ENCODE measurements around the gene BLCAP. TPM values are rescaled to one million over a fixed set of nuclear protein-coding genes. Genes with fewer than 3 reads are reported as not detected.

The BLCAP gene
- total and polyA plus RNA-seq, 2 donors (not counting 3 experiments of a cell fraction or from before 2014, with no cell fraction given): 90.3 to 196 TPM

DNA sequence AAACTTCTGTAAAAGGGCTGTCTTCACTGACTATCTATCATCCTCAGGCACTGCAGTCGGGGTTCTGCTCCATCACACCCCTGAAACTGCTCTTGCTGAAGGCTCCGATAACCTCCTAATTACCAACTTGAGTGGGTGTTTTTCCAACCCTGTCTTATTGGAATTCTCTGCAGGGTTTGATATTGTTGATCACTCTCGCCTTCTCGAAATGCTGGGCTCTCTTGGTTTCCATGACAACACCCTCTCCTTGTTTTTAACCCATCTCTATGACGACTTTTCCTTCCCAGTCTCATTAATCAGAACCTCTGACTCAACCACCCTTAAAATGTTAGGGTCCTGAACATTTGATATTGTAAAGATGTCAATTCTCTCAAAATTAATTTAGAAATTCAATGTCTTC, 46.1 kb downstream of the BLCAP start:
- no peak overlapping the region for H3K9ac ChIP-seq (replicated peaks; ENCODE audit: extremely low read depth, insufficient read depth, low read length)
- H3K4me1 ChIP-seq (ENCODE audit: control insufficient read depth, extremely low read depth, insufficient read depth, low read length): peaks cover 2% of the 10 kb centered on the region
- ChIA-PET POLR2A (no interaction called here), CTCF (no interaction called here)
- no peak overlapping the region for H3K27ac ChIP-seq (ENCODE audit: insufficient read depth, low read depth, low read length)
- dilution Hi-C loops (cut with MboI; ENCODE audit: extremely low pct_ligation_motif_present, low sequenced_read_pairs): no loop called here
- no peaks in the 10 kb centered on the region for H4K20me1 ChIP-seq (replicated peaks; ENCODE audit: control insufficient read depth, extremely low read depth, insufficient read depth, low read length)
- intact Hi-C loops (cut with micrococcal nuclease): no loop called here
- H3K27me3 ChIP-seq (ENCODE audit: control insufficient read depth in 2 of 2, insufficient read depth in 2 of 2, low read length in 2 of 2): peaks cover 11 to 21% of the 10 kb centered on the region in 2 experiments
- H3K9me1 ChIP-seq (replicated peaks; ENCODE audit: control insufficient read depth, extremely low read depth, insufficient read depth, low read length): no peaks in the 10 kb centered on the region
- BruUV-seq (replicated peaks): no TSS peak
- no peaks in the 10 kb centered on the region for H3K79me2 ChIP-seq (ENCODE audit: control insufficient read depth, insufficient read depth, low read length)
- TF ChIP-seq, protein P1, sequence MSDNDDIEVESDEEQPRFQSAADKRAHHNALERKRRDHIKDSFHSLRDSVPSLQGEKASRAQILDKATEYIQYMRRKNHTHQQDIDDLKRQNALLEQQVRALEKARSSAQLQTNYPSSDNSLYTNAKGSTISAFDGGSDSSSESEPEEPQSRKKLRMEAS (IDR thresholded peaks at IDR 0.05; ENCODE audit: insufficient read depth, insufficient read length): no peak
- TF ChIP-seq MYC (IDR thresholded peaks at IDR 0.05; ENCODE audit: low read depth, low read length): no peak
- TF ChIP-seq EZH2 (IDR thresholded peaks at IDR 0.05; ENCODE audit: borderline replicate concordance, low read depth, low read length, severe bottlenecking): no peak
- TF ChIP-seq GATA2 (IDR thresholded peaks at IDR 0.05; ENCODE audit: insufficient read depth, insufficient read length, low read depth, low read length): no peak
- TF ChIP-seq JUN (IDR thresholded peaks at IDR 0.05; ENCODE audit: borderline replicate concordance, insufficient read depth, insufficient read length, low read depth): no peak
- FAIRE-seq (no peak), DNase-seq (ENCODE audit: low read depth, low spot score) (no peak)
- no peak overlapping the region for H2AFZ ChIP-seq (ENCODE audit: low read depth, low read length)
- H3K4me3 ChIP-seq (replicated peaks in 1 of 3; ENCODE audit: insufficient read depth in 1 of 3, low read depth in 1 of 3, low read length in 3 of 3): no peak overlapping the region
- no peak overlapping the region for H3K4me2 ChIP-seq (ENCODE audit: insufficient read depth, low read length)
- H3K36me3 ChIP-seq (ENCODE audit: control insufficient read depth in 2 of 2, extremely low read depth in 1 of 2, insufficient read depth in 2 of 2, low read length in 2 of 2): no peaks in the 10 kb centered on the region
- H3K9me3 ChIP-seq (replicated peaks; ENCODE audit: control insufficient read depth, insufficient read depth, low read length): no peaks in the 10 kb centered on the region

DNA sequence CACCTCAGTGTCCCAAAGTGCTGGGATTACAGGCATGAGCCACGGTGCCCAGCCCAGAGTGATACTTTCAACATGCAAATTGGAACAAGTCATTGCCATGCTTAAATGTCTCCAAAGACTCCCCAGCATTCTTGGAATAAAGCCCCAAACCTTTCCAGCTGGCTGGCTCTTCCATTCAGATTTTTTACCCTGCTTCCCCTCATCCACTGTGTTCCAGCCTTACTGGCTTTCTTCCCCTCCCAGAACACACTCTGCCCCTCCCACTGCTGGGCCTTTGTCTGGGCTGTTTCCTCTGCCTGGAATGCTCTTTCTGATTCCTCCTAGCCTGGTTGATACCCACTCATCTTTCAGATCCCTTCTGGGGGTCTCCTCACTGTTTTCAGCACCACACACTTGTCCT, 46.8 kb downstream of the BLCAP start:
- ChIA-PET POLR2A (no interaction called here), CTCF (no interaction called here)
- TF ChIP-seq GATA2 (IDR thresholded peaks at IDR 0.05; ENCODE audit: insufficient read depth, insufficient read length, low read depth, low read length) (no peak), POLR2AphosphoS5 (IDR thresholded peaks at IDR 0.05; ENCODE audit: insufficient read depth, low read depth, low read length) (no peak)
- dilution Hi-C loops (cut with MboI; ENCODE audit: extremely low pct_ligation_motif_present, low sequenced_read_pairs) (no loop called here), intact Hi-C loops (cut with micrococcal nuclease) (no loop called here)
- no peak for DNase-seq (ENCODE audit: low read depth, low spot score)
- no peak overlapping the region for H2AFZ ChIP-seq (ENCODE audit: low read depth, low read length)
- no TSS peak for BruUV-seq (replicated peaks)
- H3K9me3 ChIP-seq (replicated peaks; ENCODE audit: control insufficient read depth, insufficient read depth, low read length): no peaks in the 10 kb centered on the region
- no peak overlapping the region for H3K4me2 ChIP-seq (ENCODE audit: insufficient read depth, low read length)
- H3K27me3 ChIP-seq (ENCODE audit: control insufficient read depth in 2 of 2, insufficient read depth in 2 of 2, low read length in 2 of 2): peaks cover 11 to 21% of the 10 kb centered on the region in 2 experiments
- H4K20me1 ChIP-seq (replicated peaks; ENCODE audit: control insufficient read depth, extremely low read depth, insufficient read depth, low read length): no peaks in the 10 kb centered on the region
- no peak overlapping the region for H3K9ac ChIP-seq (replicated peaks; ENCODE audit: extremely low read depth, insufficient read depth, low read length)
- H3K4me3 ChIP-seq (replicated peaks in 1 of 3; ENCODE audit: insufficient read depth in 1 of 3, low read depth in 1 of 3, low read length in 3 of 3): no peak overlapping the region
- peaks cover 2% of the 10 kb centered on the region for H3K4me1 ChIP-seq (ENCODE audit: control insufficient read depth, extremely low read depth, insufficient read depth, low read length)
- no peaks in the 10 kb centered on the region for H3K79me2 ChIP-seq (ENCODE audit: control insufficient read depth, insufficient read depth, low read length)
- FAIRE-seq: no peak
- no peak overlapping the region for H3K27ac ChIP-seq (ENCODE audit: insufficient read depth, low read depth, low read length)
- H3K36me3 ChIP-seq (ENCODE audit: control insufficient read depth in 2 of 2, extremely low read depth in 1 of 2, insufficient read depth in 2 of 2, low read length in 2 of 2): no peaks in the 10 kb centered on the region
- H3K9me1 ChIP-seq (replicated peaks; ENCODE audit: control insufficient read depth, extremely low read depth, insufficient read depth, low read length): no peaks in the 10 kb centered on the region
